IMR-90 (cell line): ENCODE measurements around the gene SLX9.

ENCODE experiments used
- CEBPB ChIP-seq: IDR thresholded peaks from 2 replicates; pipeline ENCODE4 v1.6.1; 2012; ENCODE audit warnings: low read depth, low read length, improper control_type of control experiment
- CHD1 ChIP-seq: IDR thresholded peaks from 2 replicates; pipeline ENCODE4 v1.6.1; 2012; ENCODE audit warnings: low read depth, low read length, improper control_type of control experiment
- CTCF ChIP-seq: conservative IDR thresholded peaks from 2 replicates; pipeline ENCODE4 v1.5.1; 2012; ENCODE audit warnings: mild to moderate bottlenecking, low read depth, low read length, improper control_type of control experiment
- ELK1 ChIP-seq: fragments of 150-350 bp; IDR thresholded peaks from 2 replicates; pipeline ENCODE4 v1.6.1; 2016; ENCODE audit warnings: low read depth, mild to moderate bottlenecking, low read length, moderate library complexity, borderline replicate concordance
- MAZ ChIP-seq: IDR thresholded peaks from 2 replicates; pipeline ENCODE4 v1.6.1; 2012; ENCODE audit warnings: low read depth, mild to moderate bottlenecking, low read length, improper control_type of control experiment, moderate library complexity, borderline replicate concordance
- POLR2A ChIP-seq: IDR thresholded peaks from 2 replicates; pipeline ENCODE4 v1.6.1; 2012; ENCODE audit warnings: mild to moderate bottlenecking, low read depth, low read length
- RFX5 ChIP-seq: IDR thresholded peaks from 2 replicates; pipeline ENCODE4 v1.8.0; 2012; ENCODE audit warnings: low read depth, mild to moderate bottlenecking, low read length, moderate library complexity
- SMC3 ChIP-seq: fragments of 150-350 bp; IDR thresholded peaks from 2 replicates; pipeline ENCODE4 v1.6.1; 2016; ENCODE audit warnings: low read depth, mild to moderate bottlenecking, antibody characterized with exemption, low read length, moderate library complexity
- USF2 ChIP-seq: fragments of 150-350 bp; IDR thresholded peaks from 2 replicates; pipeline ENCODE4 v1.6.1; 2017; ENCODE audit warnings: mild to moderate bottlenecking, antibody characterized with exemption, low read length, low read depth

- TF ChIP-seq CTCF, result no peak
- TF ChIP-seq POLR2A, result no peak
- TF ChIP-seq CEBPB, result no peak
- TF ChIP-seq ELK1, result no peak
- no peak for TF ChIP-seq SMC3
- no peak for TF ChIP-seq MAZ
- TF ChIP-seq RFX5, result no peak
- no peak for TF ChIP-seq CHD1
- no peak for TF ChIP-seq USF2
Measured at GRCh38 chr21:44969066-44969670, 29.3 kb downstream of the SLX9 start.
